GM19023 (cell line): ENCODE measurements around the gene FBXL3.
A peak's percentile ranks its signal among the peaks of the same experiment; 100 is the strongest.
"Not testable (repeated sequence)": the region's sequence is repeated elsewhere in the genome, so short reads cannot be mapped to it uniquely, and the experiment has no call there.

Experiments used
- ATAC-seq: cut with Tn5 transposase; IDR thresholded peaks from one replicate; pipeline ENCODE4 v1.9.1; 2021; ENCODE audit warnings: mild to moderate bottlenecking, moderate library complexity; ENCODE audit not compliant: unreplicated experiment

FBXL3 gene

DNA sequence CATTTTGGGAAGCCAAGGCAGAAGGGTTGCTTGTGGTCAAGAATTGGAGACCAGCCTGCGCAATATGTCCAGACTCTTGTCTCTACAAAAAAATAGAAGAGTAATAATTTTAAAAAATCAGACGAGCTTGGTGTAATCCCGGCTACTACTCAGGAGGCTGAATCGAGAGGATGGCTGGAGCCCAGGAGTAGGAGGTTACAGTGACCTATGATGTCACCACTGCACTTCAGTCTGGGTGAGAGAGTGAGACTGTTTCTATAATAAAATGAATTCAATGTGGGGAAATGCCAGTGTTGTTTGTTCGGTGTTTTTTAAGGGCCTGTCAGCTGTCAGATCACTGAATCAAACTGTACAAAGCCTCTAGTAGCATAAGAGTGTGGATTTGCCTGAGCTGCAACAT is 1.2 kb upstream of the FBXL3 start:
- no peak for ATAC-seq

GRCh38 chr13:77026255-77026860 is 601 bp downstream of the FBXL3 start:
- ATAC-seq, result peak; percentile 52

DNA sequence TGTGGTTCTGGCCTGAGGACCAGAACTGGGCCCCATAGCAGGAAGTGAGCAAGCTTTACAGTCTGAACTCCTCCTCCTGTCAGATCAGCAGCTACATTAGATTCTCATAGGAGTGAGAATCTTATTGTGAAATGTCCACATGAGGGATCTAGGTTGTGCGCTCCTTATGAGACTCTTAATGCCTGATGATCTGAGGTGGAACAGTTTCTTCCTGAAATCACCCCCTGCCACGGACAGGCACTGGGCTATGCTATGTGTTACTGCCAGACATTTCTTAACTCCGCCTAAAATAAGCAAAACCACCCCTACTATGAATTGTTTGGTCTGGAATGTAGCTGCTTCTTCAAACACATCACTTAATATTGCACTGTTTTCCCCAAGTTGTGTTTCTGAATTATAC is 4.6 kb downstream of the FBXL3 start:
- no peak for ATAC-seq

DNA sequence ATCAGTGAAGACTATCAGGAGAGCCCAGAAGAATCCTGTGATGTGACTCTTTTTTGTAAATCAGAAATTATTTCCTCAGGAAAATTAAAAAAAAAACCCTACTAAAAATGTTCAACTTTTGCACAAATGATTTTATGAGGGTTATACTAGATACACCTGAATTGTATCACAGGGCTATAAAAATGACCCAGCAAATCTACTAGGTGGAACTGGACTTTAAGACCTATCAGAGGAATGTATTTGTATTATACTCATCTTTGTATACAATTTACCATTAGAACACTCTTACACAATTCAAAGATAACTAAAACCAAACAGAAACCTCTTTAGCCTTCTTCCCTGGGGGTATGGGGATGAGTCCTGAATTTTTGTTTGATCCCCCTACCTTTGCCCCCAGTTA is 7.2 kb downstream of the FBXL3 start:
- no peak for ATAC-seq

- ATAC-seq, result no peak
Observed at GRCh38 chr13:77016888-77017623, 9.9 kb downstream of the FBXL3 start.

GRCh38 chr13:77016251-77016812 is 10.6 kb downstream of the FBXL3 start:
- ATAC-seq, result no peak

DNA sequence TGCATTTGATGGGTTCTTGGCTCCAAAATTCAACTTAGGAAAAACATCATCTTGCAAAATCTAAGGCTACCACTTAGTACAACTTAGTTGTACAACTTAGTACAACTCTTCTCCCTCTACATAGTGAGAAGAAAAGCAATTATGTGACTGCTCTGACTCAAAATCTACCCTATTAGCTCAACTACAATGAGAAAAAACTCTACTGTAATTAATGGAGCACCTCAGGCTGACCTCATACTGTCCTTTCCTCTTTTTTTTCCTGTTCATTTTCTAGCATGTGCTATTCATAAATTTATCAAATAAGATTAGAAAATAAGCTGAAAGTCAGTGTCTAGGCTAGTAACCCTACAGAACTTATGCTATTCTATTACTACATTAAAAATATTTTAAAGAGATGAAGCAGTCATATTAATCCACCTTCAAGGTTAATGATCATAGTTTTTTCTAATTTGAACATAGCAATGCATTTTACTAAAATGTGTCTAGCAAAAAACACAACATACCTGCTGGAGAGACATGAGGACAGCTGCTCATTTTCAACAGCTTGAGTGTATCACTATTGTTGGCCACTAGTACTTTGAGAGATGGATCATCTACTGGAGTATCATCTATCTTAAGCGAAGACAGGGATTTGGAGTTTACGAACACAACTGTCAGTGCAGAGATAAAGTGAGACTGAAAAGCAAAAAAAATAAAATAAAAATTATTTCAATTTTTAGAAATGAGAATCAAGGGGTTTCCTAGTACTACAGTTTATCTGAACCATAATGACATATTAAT is 11.9 kb downstream of the FBXL3 start:
- no peak for ATAC-seq

DNA sequence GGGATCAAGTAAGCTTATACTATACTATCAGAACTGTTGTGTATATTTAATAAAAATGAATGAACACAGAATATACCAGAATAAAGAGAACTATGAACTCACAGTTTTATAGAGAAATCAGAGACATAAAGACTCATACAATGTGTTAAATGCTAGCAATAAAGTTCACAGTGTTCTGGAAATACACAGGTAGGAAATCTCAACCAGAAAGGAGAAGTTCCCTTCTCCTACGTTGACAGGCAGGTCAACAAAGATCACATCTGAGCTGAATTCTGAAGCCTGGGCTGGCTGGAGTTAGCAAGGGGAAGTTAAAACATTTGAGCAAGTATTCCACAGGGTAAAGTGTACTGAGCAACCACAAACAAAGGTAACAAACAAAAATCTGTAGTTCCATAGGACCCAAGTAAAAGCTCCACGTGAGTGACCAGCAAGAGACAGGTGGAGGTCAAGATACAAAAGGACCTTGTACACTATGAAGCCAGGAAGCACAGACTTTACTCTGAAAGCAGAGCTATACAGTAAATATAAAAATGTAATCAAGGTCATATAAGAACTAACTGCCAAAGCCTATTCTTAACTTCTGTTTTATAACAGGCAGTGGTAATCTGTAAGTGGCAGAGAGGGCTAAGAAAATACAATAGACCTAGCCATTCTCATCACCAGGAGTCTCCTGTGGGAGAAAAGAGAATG is 13.0 kb downstream of the FBXL3 start:
- no peak for ATAC-seq

DNA sequence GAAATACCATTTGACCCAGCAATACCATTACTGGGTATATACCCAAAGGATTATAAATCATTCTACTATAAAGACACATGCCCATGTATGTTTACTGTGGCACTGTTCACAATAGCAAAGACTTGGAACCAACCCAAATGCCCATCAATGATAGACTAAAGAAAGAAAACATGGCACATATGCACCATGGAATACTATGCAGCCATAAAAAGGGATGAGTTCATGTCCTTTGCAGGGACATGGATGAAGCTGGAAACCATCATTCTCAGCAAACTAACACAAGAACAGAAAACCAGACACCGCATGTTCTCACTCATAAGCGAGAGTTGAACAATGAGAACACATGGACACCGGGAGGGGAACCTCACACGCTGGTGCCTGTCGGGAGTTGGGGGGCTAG is 17.2 kb downstream of the FBXL3 start:
- not testable (repeated sequence) for ATAC-seq

DNA sequence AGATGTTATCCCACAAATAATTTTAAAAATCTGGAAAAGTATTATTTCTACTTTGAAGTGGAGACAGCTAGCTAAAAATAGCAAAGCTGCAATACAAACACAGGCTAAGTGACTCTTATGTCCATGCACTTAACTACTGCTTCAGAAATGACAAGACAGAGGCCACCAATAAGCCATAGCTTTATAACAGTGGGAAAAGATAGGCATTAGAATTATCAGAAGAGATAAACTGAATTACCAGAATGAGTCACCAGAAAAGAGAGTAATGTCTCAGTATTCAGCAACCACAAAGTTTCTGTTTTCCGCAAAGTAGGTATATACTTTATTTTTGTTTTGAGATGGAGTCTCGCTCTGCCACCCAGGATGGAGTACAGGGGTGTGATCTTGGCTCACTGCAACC is 17.9 kb downstream of the FBXL3 start:
- ATAC-seq, result no peak

DNA sequence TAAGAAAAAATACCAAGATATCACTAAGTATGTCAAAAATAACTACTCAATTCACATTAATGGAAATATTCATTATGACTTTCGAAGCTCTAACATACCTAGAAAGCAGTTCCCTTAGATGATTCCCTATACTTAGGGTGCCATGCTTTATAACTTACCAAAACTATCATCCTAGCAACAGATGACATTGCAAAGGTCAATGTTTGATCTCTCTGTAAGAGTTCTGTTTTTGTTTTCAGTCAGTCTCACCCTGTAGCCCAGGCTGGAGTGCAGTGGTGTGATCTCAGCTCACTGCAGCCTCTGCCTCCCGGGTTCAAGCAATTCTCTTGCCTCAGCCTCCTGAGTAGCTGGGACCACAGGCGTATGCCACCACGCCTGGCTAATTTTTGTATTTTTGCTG is 18.6 kb downstream of the FBXL3 start:
- ATAC-seq, result not testable (repeated sequence)

DNA sequence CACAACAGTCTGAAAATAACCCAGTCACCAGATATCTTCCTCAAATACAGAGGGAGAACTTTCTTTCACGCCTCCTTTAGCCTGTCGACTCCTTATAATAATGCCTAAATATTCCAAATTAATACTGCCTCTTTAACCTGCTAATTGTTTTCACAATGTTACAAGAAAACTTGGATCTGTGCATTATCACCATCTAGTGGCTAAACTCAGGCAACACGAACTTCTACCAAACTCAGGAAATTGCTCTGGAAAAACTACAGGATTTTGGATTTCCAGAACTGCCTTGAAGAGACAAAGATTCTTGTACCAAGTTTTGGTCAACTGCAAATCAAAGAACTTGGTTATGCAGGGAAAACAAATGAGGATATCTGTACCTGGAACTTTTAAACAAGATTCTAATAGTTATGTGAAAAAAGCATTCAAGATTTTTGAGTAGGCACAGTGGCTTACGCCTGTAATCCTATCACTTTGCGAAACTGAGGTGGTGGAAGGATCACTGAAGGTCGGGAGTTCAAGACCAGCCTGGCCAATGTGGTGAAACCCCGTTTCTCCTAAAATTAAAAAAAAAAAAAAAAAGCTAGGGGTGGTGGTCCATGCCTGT is 24.3 kb downstream of the FBXL3 start:
- ATAC-seq, result no peak

DNA sequence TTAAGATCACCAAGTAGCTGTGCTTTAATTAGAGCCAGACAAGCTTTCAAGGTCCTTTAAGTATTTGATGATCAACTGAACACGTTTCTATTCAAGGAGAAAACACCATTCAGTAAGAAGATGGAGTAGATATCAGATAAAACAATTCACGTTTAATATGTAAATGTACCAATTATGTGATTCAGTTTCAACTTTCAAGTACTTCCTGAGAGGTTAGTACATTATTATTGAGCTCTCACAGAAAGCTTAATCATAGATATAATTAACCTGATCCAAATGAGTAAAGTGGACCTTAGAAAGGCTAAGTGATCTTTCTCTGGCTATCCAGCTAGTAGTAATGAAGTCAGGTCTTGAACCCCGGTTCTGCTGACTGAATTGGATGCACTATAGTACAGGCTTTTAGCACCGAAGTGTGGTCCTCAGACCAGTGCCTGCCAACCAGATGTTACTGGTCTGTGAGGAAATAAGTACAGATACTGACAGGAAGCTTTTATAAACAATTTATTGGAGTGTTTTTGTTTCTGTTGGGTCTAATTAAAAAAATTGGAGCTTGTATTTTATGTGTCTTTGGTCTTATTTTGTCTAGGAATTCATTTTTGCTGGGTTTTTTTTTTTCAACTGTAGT is 24.9 kb downstream of the FBXL3 start:
- no peak for ATAC-seq

DNA sequence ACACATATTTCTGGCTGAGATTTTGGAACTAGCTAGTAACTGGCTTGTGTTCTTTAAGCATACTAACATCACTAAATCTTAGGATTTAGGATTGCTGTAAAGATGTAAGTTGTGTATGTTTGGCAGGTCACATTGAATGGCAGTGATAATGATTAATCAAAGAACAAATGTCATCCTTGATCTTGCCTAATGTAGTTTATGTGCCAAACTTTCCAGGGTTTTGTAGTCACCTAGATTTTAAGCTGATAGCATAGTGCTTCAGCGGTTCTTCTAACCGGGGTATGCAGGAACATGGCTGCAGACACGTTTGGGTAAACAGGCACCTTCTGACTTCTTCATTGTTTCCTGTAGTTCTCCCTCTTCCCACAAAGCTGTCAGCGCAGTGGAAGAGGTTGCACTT is 25.4 kb downstream of the FBXL3 start:
- ATAC-seq, result no peak

- no peak for ATAC-seq
Observed at GRCh38 chr13:77000475-77000874, 26.5 kb downstream of the FBXL3 start.

GRCh38 chr13:76994281-76994680 is 32.7 kb downstream of the FBXL3 start:
- no peak for ATAC-seq

DNA sequence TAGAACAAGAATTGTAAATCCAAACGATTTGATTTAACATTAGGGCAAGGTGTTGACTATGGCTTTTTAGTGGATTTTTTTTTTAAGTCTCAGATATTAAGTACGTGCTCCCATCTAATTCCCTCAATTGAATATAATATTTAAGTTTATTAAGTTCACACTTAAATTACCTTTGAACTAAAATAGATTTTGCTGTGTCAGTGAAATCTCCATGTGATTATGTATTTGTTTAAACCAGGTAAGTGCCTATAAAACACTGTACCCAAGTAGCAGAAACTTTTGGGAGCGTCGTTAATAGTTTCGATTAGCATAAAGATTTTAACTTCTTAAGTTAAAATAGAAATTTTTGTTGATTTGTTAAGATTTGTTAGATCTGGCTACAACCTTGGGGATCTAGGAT is 33.5 kb downstream of the FBXL3 start:
- no peak for ATAC-seq

DNA sequence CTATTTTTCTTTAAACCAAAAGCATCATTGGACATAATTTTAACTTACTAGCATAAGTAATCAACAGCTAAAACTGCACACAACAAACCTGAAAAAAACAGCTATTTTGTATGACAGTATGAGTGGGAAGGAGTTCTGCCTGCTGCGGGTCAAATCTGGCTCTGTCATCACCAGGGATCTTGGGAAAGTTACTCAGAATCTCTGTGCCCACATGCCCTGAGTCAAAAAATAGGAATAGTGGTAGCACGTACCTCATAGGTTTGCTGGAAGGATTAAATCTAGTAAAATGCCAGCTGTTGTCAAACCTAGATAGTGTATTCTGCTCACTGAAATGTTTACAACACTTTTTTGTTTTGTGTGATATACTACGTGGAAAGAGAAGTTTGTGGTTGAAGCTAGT is 33.9 kb downstream of the FBXL3 start:
- no peak for ATAC-seq

DNA sequence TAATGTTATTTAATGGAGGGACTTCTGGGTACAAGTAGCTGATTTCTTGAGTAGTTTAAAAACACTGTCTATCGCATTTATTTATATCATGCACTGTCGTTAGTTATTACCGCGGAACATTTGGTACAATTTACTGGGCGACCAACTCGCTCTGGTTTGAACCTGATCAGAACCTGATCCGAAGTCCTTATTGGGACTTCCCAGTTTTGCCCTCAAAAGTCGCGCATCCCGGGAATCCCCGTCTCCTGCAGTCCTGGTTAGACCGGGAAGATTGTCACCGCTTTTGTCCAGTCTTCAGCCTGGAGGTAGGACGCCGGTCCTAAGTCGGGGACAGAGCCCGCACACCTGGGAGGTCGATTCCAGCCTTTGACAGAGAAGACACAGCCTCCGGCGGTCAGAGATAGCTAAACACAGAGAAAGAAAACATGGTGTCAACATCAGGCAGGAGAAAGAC is 34.4 kb downstream of the FBXL3 start:
- peak; percentile 3 for ATAC-seq
